K562 (cell line): ENCODE data around the gene SCFD1. TPM values are rescaled to one million over a fixed set of nuclear protein-coding genes. Genes with fewer than 3 reads are reported as not detected.

ENCODE experiments used
- ATAC-seq: fragments of 200-7000 bp; cut with Tn5 transposase; 3 replicates; pipeline ENCODE4 v1.9.1; 2020; ENCODE audit warnings: moderate library complexity
- BruUV-seq: library from RNA; stranded (reverse); fragments of 400-500 nt; replicated peaks from 2 replicates; lab custom pipeline; 2021; lab: Mats Ljungman, UMichigan
- CTCF ChIA-PET: fragments of 300-600 bp; formaldehyde crosslinking; extraction: SDS; loops from one replicate; lab custom pipeline; 2021; ENCODE audit warnings: low intra/inter-chr PET ratio; lab: Yijun Ruan, JAX
- POLR2A ChIA-PET: fragments of 300-600, 350-650 bp; sonication (Branson Sonifier 250); formaldehyde crosslinking; extraction: SDS; loops from one replicate; lab custom pipeline; 2021; ENCODE audit warnings: antibody characterized with exemption, inconsistent platforms; lab: Yijun Ruan, JAX
- DNase-seq, 4 experiments: peaks; one replicate each; pipeline versions ENCODE4 v3.0.0 to v3.0.0-alpha.2; 2011 to 2018; ENCODE audit warnings: low spot score in 3 of 4, mixed read lengths in 3 of 4; ENCODE audit errors: extremely low read depth in 1 of 4
- FAIRE-seq: peaks from 2 replicates; lab custom pipeline; 2011; peaks lifted over from hg19 to GRCh38; lab: Jason Lieb, UNC
- H2AFZ ChIP-seq: 2 replicates; pipeline ENCODE4 v1.6.0; 2011; ENCODE audit warnings: low read depth, low read length, control low read depth, inconsistent platforms
- H3K27ac ChIP-seq: fragments of 200-600 bp; 3 replicates; pipeline ENCODE4 v1.8.0; 2011; ENCODE audit warnings: low read depth, mild to moderate bottlenecking, control low read depth, inconsistent platforms, low read length, moderate library complexity, mixed read lengths; ENCODE audit errors: extremely low read depth
- H3K27me3 ChIP-seq, 2 experiments: fragments of 300-600 bp in 1 of 2; 2 replicates in 1 of 2; 3 replicates in 1 of 2; pipeline versions ENCODE4 v1.6.0 to v1.8.0; 2011; ENCODE audit warnings: inconsistent platforms in 2 of 2, low read length in 2 of 2, mild to moderate bottlenecking in 1 of 2, mixed read lengths in 1 of 2, moderate library complexity in 1 of 2; ENCODE audit not compliant: control insufficient read depth in 2 of 2, insufficient read depth in 2 of 2
- H3K36me3 ChIP-seq: fragments of 300-600 bp; 3 replicates; pipeline ENCODE4 v1.8.0; 2011; ENCODE audit warnings: mild to moderate bottlenecking, low read length, inconsistent platforms; ENCODE audit not compliant: control insufficient read depth, insufficient read depth
- H3K4me1 ChIP-seq, 2 experiments: fragments of 200-600 bp in 1 of 2; replicated peaks in 1 of 2; 2 replicates in 1 of 2; 3 replicates in 1 of 2; pipeline versions ENCODE4 v1.5.1 to v1.8.0; 2011; ENCODE audit warnings: inconsistent platforms in 2 of 2, low read length in 2 of 2, mild to moderate bottlenecking in 1 of 2, mixed read lengths in 1 of 2, moderate library complexity in 1 of 2; ENCODE audit not compliant: control insufficient read depth in 2 of 2, insufficient read depth in 2 of 2
- H3K4me2 ChIP-seq: 2 replicates; pipeline ENCODE4 v1.6.1; 2011; ENCODE audit warnings: low read length, control low read depth, inconsistent platforms, mixed read lengths; ENCODE audit not compliant: insufficient read depth
- H3K4me3 ChIP-seq: fragments of 200-600 bp; sonication (generic), shearing (Covaris generic); 2 replicates; pipeline ENCODE4 v1.5.1; 2016; ENCODE audit warnings: control low read depth, inconsistent platforms
- H3K79me2 ChIP-seq: fragments of 200-600 bp; 3 replicates; pipeline ENCODE4 v1.8.0; 2011; ENCODE audit warnings: low read length, inconsistent platforms; ENCODE audit not compliant: control insufficient read depth, insufficient read depth
- H3K9ac ChIP-seq, 2 experiments: 2 replicates each; pipeline versions ENCODE4 v1.6.0 to v1.6.1; 2011; ENCODE audit warnings: low read depth in 2 of 2, low read length in 2 of 2, control low read depth in 1 of 2, inconsistent platforms in 1 of 2, mild to moderate bottlenecking in 1 of 2, mixed read lengths in 1 of 2; ENCODE audit not compliant: insufficient read depth in 1 of 2
- H3K9me1 ChIP-seq: one replicate; pipeline ENCODE4 v1.6.0; 2011; ENCODE audit warnings: inconsistent platforms, mild to moderate bottlenecking, low read length, moderate library complexity; ENCODE audit not compliant: control insufficient read depth, insufficient read depth
- H3K9me3 ChIP-seq: replicated peaks from 2 replicates; pipeline ENCODE4 v1.5.1; 2011; ENCODE audit warnings: low read depth, low read length, inconsistent platforms; ENCODE audit not compliant: control insufficient read depth, insufficient read depth
- H4K20me1 ChIP-seq: replicated peaks from 2 replicates; pipeline ENCODE4 v1.6.1; 2011; ENCODE audit warnings: low read length, inconsistent platforms, mixed read lengths; ENCODE audit not compliant: control insufficient read depth, insufficient read depth
- CBFA2T3 ChIP-seq: fragments of 450-650 bp; IDR thresholded peaks from 2 replicates; pipeline ENCODE4 v1.6.1; 2017
- CC2D1A ChIP-seq: fragments of 450-650 bp; IDR thresholded peaks from 2 replicates; pipeline ENCODE4 v1.6.1; 2017; ENCODE audit warnings: mild to moderate bottlenecking
- CEBPB ChIP-seq: fragments of 450-650 bp; IDR thresholded peaks from 2 replicates; pipeline ENCODE4 v1.6.1; 2016; ENCODE audit warnings: missing genetic modification characterization, missing compliant biosample characterization
- GATAD2A ChIP-seq: fragments of 450-650 bp; IDR thresholded peaks from 2 replicates; pipeline ENCODE4 v1.6.1; 2017
- HIVEP1 ChIP-seq: fragments of 250-450 bp; sonication (Bioruptor Pico); IDR thresholded peaks from 2 replicates; pipeline ENCODE4 v1.4.0; 2020; ENCODE audit warnings: mild to moderate bottlenecking
- HMG20A ChIP-seq: fragments of 450-650 bp; formaldehyde crosslinking; conservative IDR thresholded peaks from 2 replicates; pipeline ENCODE4 v1.4.0; 2020; ENCODE audit warnings: mild to moderate bottlenecking, mixed read lengths
- NFATC3 ChIP-seq: fragments of 450-650 bp; IDR thresholded peaks from 2 replicates; pipeline ENCODE4 v1.6.1; 2017; ENCODE audit warnings: mild to moderate bottlenecking
- NONO ChIP-seq, 2 experiments: fragments of 200-400 bp in 1 of 2; fragments of 450-650 bp in 1 of 2; formaldehyde crosslinking in 1 of 2; IDR thresholded peaks; 2 replicates each; pipeline ENCODE4 v1.6.1; 2017; ENCODE audit warnings: low read depth in 2 of 2, mild to moderate bottlenecking in 2 of 2, moderate library complexity in 2 of 2, low read length in 1 of 2
- NR4A1 ChIP-seq, 2 experiments: fragments of 250-450 bp in 1 of 2; fragments of 450-650 bp in 1 of 2; sonication (Bioruptor Pico) in 1 of 2; IDR thresholded peaks; 2 replicates each; pipeline versions ENCODE4 v1.4.0 to v1.6.1; 2016 to 2020; ENCODE audit warnings: mild to moderate bottlenecking in 2 of 2, missing compliant biosample characterization in 1 of 2, missing genetic modification characterization in 1 of 2, moderate library complexity in 1 of 2
- PHF21A ChIP-seq: fragments of 450-650 bp; IDR thresholded peaks from 2 replicates; pipeline ENCODE4 v1.6.1; 2017; ENCODE audit warnings: low read depth, borderline replicate concordance
- SMAD1 ChIP-seq: fragments of 150-350 bp; IDR thresholded peaks from 2 replicates; pipeline ENCODE4 v1.6.1; 2014; ENCODE audit warnings: low read length, low read depth; ENCODE audit not compliant: partially characterized antibody
- SREBF2 ChIP-seq: sonication (generic); formaldehyde crosslinking; IDR thresholded peaks from 2 replicates; pipeline ENCODE4 v1.4.0; 2020; ENCODE audit warnings: mild to moderate bottlenecking, missing genetic modification reagents
- TAL1 ChIP-seq: fragments of 450-650 bp; IDR thresholded peaks from 2 replicates; pipeline ENCODE4 v1.6.1; 2016; ENCODE audit warnings: mild to moderate bottlenecking
- TCF3 ChIP-seq: sonication (generic); formaldehyde crosslinking; IDR thresholded peaks from 2 replicates; pipeline ENCODE4 v1.4.0; 2020; ENCODE audit warnings: mild to moderate bottlenecking, missing genetic modification reagents
- ZBTB8A ChIP-seq: fragments of 450-650 bp; IDR thresholded peaks from 2 replicates; pipeline ENCODE4 v1.6.1; 2018; ENCODE audit warnings: mild to moderate bottlenecking, moderate library complexity; ENCODE audit not compliant: partially characterized antibody
- ZKSCAN8 ChIP-seq: fragments of 200-800 bp; sonication (Bioruptor generic); IDR thresholded peaks from 2 replicates; pipeline ENCODE4 v1.6.1; 2016; ENCODE audit warnings: missing genetic modification characterization, missing compliant biosample characterization
- ZNF140 ChIP-seq: fragments of 250-450 bp; sonication (Bioruptor Pico); IDR thresholded peaks from 2 replicates; pipeline ENCODE4 v1.8.0; 2021; ENCODE audit warnings: moderate library complexity, mild to moderate bottlenecking, inconsistent platforms
- ZNF695 ChIP-seq: fragments of 450-650 bp; formaldehyde crosslinking; IDR thresholded peaks from 2 replicates; pipeline ENCODE4 v1.4.0; 2020; ENCODE audit warnings: mild to moderate bottlenecking, moderate library complexity
- WGBS: fragments of 100-300 bp; shearing (Covaris generic); methylation state at CpG from one replicate; pipeline ENCODE4 v1.1.6; 2016; ENCODE audit warnings: low coverage, mixed read lengths; ENCODE audit not compliant: insufficient coverage; ENCODE audit errors: missing lambda C conversion rate; 5-methylcytosine and 5-hydroxymethylcytosine counted together
- in situ Hi-C: fragments of 300-500 bp; cut with MboI; formaldehyde crosslinking; loops from 4 replicates; pipeline ENCODE4 v1.15.0; 2018; ENCODE audit warnings: inconsistent platforms, mixed read lengths
- intact Hi-C: fragments of 100-400 bp; cut with micrococcal nuclease; formaldehyde crosslinking; loops from 2 replicates; pipeline ENCODE4 v1.14.2; 2022
- polyA plus RNA-seq, 8 experiments: library from polyadenylated mRNA; depleted of rRNA in 4 of 8; stranded (reverse) in 5 of 8; unstranded in 3 of 8; fragments of >200 nt; fragmentation: Nextera tagmentation in 2 of 8; fragmentation: Illumina TruSeq in 1 of 8; extraction: Ambion mirVana in 2 of 8; extraction: Trizol in 1 of 8; gene quantifications; 2 replicates each; pipeline versions ENCODE4 v1.2.1 to v1.2.3, GENCODE V29; 2011 to 2014; ENCODE audit warnings: inconsistent platforms in 1 of 8, missing spikeins in 1 of 8
- total RNA-seq, 7 experiments: library from RNA; depleted of rRNA in 6 of 7; stranded (reverse); fragments of >200 nt in 6 of 7; fragmentation: Illumina TruSeq in 2 of 7; extraction: Trizol in 2 of 7; gene quantifications; 2 replicates each; pipeline versions ENCODE4 v1.2.1 to v1.2.3, GENCODE V29; 2011 to 2021; ENCODE audit warnings: low replicate concordance in 1 of 7
- TF ChIP-seq, protein P1 (sequence below): sonication (generic); formaldehyde crosslinking; IDR thresholded peaks from 2 replicates; pipeline ENCODE4 v1.4.0; 2020; ENCODE audit warnings: mild to moderate bottlenecking, missing genetic modification reagents
- TF ChIP-seq, protein P2 (sequence below): sonication (generic); formaldehyde crosslinking; IDR thresholded peaks from 2 replicates; pipeline ENCODE4 v1.9.0; 2022; ENCODE audit warnings: mild to moderate bottlenecking, missing genetic modification reagents

SCFD1 gene
- total and polyA plus RNA-seq, 9 of the 15 experiments (the other 6 are each of a cell fraction or from before 2014, with no cell fraction given), result 48.9 to 112 (median 75.2) TPM

DNA sequence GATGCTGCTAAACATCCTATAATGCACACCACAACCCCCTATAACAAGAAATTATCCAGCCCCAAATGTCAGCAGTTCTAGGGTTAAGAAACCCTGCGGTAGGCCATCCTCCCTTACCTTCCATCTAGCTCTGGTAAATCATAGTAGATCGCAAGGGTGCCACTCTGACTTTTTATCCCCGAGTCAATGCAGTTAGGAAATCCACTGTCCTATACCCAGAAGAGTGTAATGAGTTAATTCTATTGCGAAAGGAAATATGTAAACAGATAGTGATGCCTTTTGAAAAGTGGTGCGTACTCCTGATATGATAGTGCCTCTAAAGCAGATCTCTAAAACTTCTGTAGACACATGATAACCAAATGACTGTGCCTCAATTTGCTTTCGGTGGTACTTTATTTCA, 29.8 kb downstream of the SCFD1 start:
- peaks cover 75% of the 10 kb centered on the region for H3K36me3 ChIP-seq
- DNase-seq, result no peak
- in situ Hi-C loops, result loop anchor here (25.0 kb wide), 1 partner anchor 710 kb away; no protein-coding TSS in a partner anchor

DNA sequence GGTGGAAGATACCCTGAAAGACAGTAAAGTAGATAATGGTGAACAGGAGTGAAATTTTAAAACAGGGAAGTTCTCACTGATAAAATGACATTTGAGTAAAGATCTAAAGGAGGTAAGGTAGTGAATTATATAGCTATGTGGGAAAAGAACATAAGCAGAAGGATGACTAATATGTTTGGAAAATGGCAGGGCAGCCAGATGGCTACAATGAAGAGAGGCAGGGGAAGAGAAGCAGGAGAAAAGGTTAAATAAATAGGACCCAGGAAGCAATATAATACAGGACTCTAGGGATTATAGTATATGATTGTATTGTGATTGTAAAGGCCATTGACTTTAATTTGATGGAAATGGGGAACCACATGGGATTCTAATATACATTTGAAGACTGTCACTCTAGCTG, 33.0 kb downstream of the SCFD1 start:
- no TSS peak for BruUV-seq
- Histone ChIP-seq H2AFZ (no peak overlapping the region), H3K4me3 (no peak overlapping the region), H3K27me3 (no peaks in the 10 kb centered on the region), H3K4me1 (peaks cover 0 to 3% of the 10 kb centered on the region in 2 experiments; a peak in 1 of 5 replicates), H3K4me2 (no peak overlapping the region), H3K9me1 (no peaks in the 10 kb centered on the region), H3K27ac (no peak overlapping the region), H3K79me2 (no peaks in the 10 kb centered on the region; the same call in 2 of the 3 replicates), H3K36me3 (peaks cover 81% of the 10 kb centered on the region), H4K20me1 (no peaks in the 10 kb centered on the region), H3K9ac (no peak overlapping the region), H3K9me3 (no peaks in the 10 kb centered on the region)
- DNase-seq, result no peak
- in situ Hi-C loops, result loop anchor here (25.0 kb wide), 1 partner anchor 707 kb away; no protein-coding TSS in a partner anchor
- no peak for FAIRE-seq
- ChIA-PET POLR2A (interaction anchor here (0.6 kb wide), 1 partner anchor 17 kb away, joined by 3 read pairs; no protein-coding TSS in a partner anchor), CTCF (no interaction called here)
- intact Hi-C loops, result no loop called here
- no peak for ATAC-seq
- TF ChIP-seq SMAD1, result no peak
- TF ChIP-seq, protein P1, sequence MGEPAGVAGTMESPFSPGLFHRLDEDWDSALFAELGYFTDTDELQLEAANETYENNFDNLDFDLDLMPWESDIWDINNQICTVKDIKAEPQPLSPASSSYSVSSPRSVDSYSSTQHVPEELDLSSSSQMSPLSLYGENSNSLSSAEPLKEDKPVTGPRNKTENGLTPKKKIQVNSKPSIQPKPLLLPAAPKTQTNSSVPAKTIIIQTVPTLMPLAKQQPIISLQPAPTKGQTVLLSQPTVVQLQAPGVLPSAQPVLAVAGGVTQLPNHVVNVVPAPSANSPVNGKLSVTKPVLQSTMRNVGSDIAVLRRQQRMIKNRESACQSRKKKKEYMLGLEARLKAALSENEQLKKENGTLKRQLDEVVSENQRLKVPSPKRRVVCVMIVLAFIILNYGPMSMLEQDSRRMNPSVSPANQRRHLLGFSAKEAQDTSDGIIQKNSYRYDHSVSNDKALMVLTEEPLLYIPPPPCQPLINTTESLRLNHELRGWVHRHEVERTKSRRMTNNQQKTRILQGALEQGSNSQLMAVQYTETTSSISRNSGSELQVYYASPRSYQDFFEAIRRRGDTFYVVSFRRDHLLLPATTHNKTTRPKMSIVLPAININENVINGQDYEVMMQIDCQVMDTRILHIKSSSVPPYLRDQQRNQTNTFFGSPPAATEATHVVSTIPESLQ, result no peak
- TF ChIP-seq, protein P2, sequence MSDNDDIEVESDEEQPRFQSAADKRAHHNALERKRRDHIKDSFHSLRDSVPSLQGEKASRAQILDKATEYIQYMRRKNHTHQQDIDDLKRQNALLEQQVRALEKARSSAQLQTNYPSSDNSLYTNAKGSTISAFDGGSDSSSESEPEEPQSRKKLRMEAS, result no peak
- no peak for TF ChIP-seq CC2D1A
- no peak for TF ChIP-seq HMG20A (CRISPR knock-in tag)
- TF ChIP-seq TCF3 (CRISPR knock-in tag), result no peak
- TF ChIP-seq NONO (IDR thresholded peaks at IDR 0.05; ENCODE audit: low read depth in 2 of 2, low read length in 1 of 2), result no peak
- TF ChIP-seq HIVEP1 (CRISPR knock-in tag), result no peak
- no peak for TF ChIP-seq ZNF140 (CRISPR knock-in tag)
- no peak for TF ChIP-seq SREBF2 (CRISPR knock-in tag)
- TF ChIP-seq ZKSCAN8 (CRISPR knock-in tag), result no peak
- no peak for TF ChIP-seq GATAD2A

More for the DNA sequence above, 29.8 kb downstream of the SCFD1 start:
- no peaks in the 10 kb centered on the region for H3K9me3 ChIP-seq
- WGBS, result 65% methylated on average over 6 of the region's 6 CpGs
- intact Hi-C loops, result no loop called here
- H3K4me2 ChIP-seq, result no peak overlapping the region
- ChIA-PET POLR2A (interaction anchor here (0.7 to 1.8 kb wide), 2 partner anchors 12 to 91 kb away, joined by 3 to 4 read pairs; no protein-coding TSS in a partner anchor), CTCF (no interaction called here)
- H3K4me3 ChIP-seq, result no peak overlapping the region
- no peaks in the 10 kb centered on the region for H3K27me3 ChIP-seq
- H4K20me1 ChIP-seq, result no peaks in the 10 kb centered on the region
- FAIRE-seq (no peak), ATAC-seq (peak; percentile 34; the same call in 2 of the 3 replicates)
- no peak overlapping the region for H3K27ac ChIP-seq
- no TSS peak for BruUV-seq
- H3K9me1 ChIP-seq, result no peaks in the 10 kb centered on the region
- H3K4me1 ChIP-seq, result peaks cover 0 to 3% of the 10 kb centered on the region in 2 experiments; a peak in 1 of 5 replicates
- TF ChIP-seq PHF21A, result no peak
- TF ChIP-seq TAL1, result peak; percentile 24; the same call in 1 of the 2 replicates
- TF ChIP-seq NR4A1 (CRISPR knock-in tag; IDR thresholded peaks at IDR 0.05), result no peak
- no peak for TF ChIP-seq NR4A1 (tag; IDR thresholded peaks at IDR 0.05)
- no peak for TF ChIP-seq ZBTB8A
- peak; percentile 66 for TF ChIP-seq CEBPB (tag)
- TF ChIP-seq ZNF695 (CRISPR knock-in tag), result no peak
- peak; percentile 31; the same call in 1 of the 2 replicates for TF ChIP-seq CBFA2T3
- no peak for TF ChIP-seq NFATC3
- H3K9ac ChIP-seq, result no peak overlapping the region
- H2AFZ ChIP-seq, result no peak overlapping the region
- peaks cover 2% of the 10 kb centered on the region; the same call in 1 of the 3 replicates for H3K79me2 ChIP-seq
